OCI-LY1 (cell line): Measurements from ENCODE around the gene TYSND1.

Source experiments
- H2AFZ ChIP-seq: fragments of 200-600 bp; sonication (generic), shearing (Covaris generic); 2 replicates; pipeline ENCODE4 v1.6.0; 2014; ENCODE audit warnings: antibody characterized with exemption, mild to moderate bottlenecking, low read length
- H3F3A ChIP-seq: fragments of 200-600 bp; sonication (generic), shearing (Covaris generic); 2 replicates; pipeline ENCODE4 v1.6.0; 2014; ENCODE audit warnings: mild to moderate bottlenecking, antibody characterized with exemption, low read length, moderate library complexity; ENCODE audit not compliant: insufficient read depth
- H3K27ac ChIP-seq: fragments of 200-600 bp; sonication (generic); 2 replicates; pipeline ENCODE4 v1.5.1; 2014; ENCODE audit warnings: low read length, mixed run types, mild to moderate bottlenecking, low read depth; ENCODE audit not compliant: poor library complexity, severe bottlenecking
- H3K27me3 ChIP-seq: fragments of 200-600 bp; sonication (generic); 2 replicates; pipeline ENCODE4 v1.6.0; 2014; ENCODE audit warnings: antibody characterized with exemption, mild to moderate bottlenecking, low read length, moderate library complexity; ENCODE audit not compliant: insufficient read depth
- H3K36me3 ChIP-seq: fragments of 200-600 bp; sonication (generic); 2 replicates; pipeline ENCODE4 v1.6.1; 2014; ENCODE audit warnings: mild to moderate bottlenecking, antibody characterized with exemption, low read length, moderate library complexity, mixed read lengths; ENCODE audit not compliant: insufficient read depth
- H3K4me1 ChIP-seq: fragments of 200-600 bp; sonication (generic); 2 replicates; pipeline ENCODE4 v1.5.1; 2014; ENCODE audit warnings: mild to moderate bottlenecking, low read length, moderate library complexity; ENCODE audit not compliant: insufficient read depth, severe bottlenecking
- H3K4me2 ChIP-seq: fragments of 200-600 bp; sonication (generic), shearing (Covaris generic); 2 replicates; pipeline ENCODE4 v1.6.1; 2014; ENCODE audit warnings: low read length
- H3K4me3 ChIP-seq: fragments of 200-600 bp; sonication (generic); 2 replicates; pipeline ENCODE4 v1.5.1; 2014; ENCODE audit warnings: low read length, low read depth, mild to moderate bottlenecking, mixed read lengths; ENCODE audit not compliant: poor library complexity, severe bottlenecking
- H3K79me2 ChIP-seq: fragments of 200-600 bp; shearing (Covaris generic); 2 replicates; pipeline ENCODE4 v1.6.1; 2016; ENCODE audit warnings: mixed run types, low read length, mixed read lengths; ENCODE audit not compliant: insufficient read depth
- H3K9ac ChIP-seq: fragments of 200-600 bp; sonication (generic), shearing (Covaris generic); 2 replicates; pipeline ENCODE4 v1.6.1; 2014; ENCODE audit warnings: mild to moderate bottlenecking, low read length, mixed read lengths
- H3K9me2 ChIP-seq: fragments of 200-600 bp; sonication (generic), shearing (Covaris generic); 2 replicates; pipeline ENCODE4 v1.6.1; 2014; ENCODE audit warnings: low read depth, mild to moderate bottlenecking, low read length, mixed read lengths
- H3K9me3 ChIP-seq: fragments of 200-600 bp; shearing (Covaris generic); 2 replicates; pipeline ENCODE4 v1.6.1; 2014; ENCODE audit warnings: low read length, mixed read lengths
- H4K20me1 ChIP-seq: fragments of 200-600 bp; sonication (generic), shearing (Covaris generic); 2 replicates; pipeline ENCODE4 v1.6.0; 2016; ENCODE audit warnings: mild to moderate bottlenecking, low read length; ENCODE audit not compliant: insufficient read depth
- CTCF ChIP-seq: fragments of 200-600 bp; sonication (generic), shearing (Covaris generic); IDR thresholded peaks from 2 replicates; pipeline ENCODE4 v1.5.1; 2017; ENCODE audit warnings: mild to moderate bottlenecking, antibody characterized with exemption, low read length, moderate library complexity, mixed read lengths
- EZH2 ChIP-seq: fragments of 200-600 bp; sonication (generic), shearing (Covaris generic); IDR thresholded peaks from 2 replicates; pipeline ENCODE4 v1.8.0; 2017; ENCODE audit warnings: borderline replicate concordance, mixed run types, mild to moderate bottlenecking, antibody characterized with exemption, low read length, moderate library complexity, mixed read lengths

Gene TYSND1

GRCh38 chr10:70090013-70090412 is 56.5 kb downstream of the TYSND1 start:
- Histone ChIP-seq H3K9me3 (no peaks in the 10 kb centered on the region), H3K9me2 (no peaks in the 10 kb centered on the region), H3K4me1 (no peaks in the 10 kb centered on the region), H3K79me2 (no peaks in the 10 kb centered on the region), H3K4me3 (no peak overlapping the region), H3F3A (no peaks in the 10 kb centered on the region), H3K36me3 (no peaks in the 10 kb centered on the region), H3K27me3 (no peaks in the 10 kb centered on the region; the same call in 1 of the 2 replicates), H2AFZ (no peak overlapping the region), H3K4me2 (no peak overlapping the region), H4K20me1 (no peaks in the 10 kb centered on the region), H3K27ac (no peak overlapping the region), H3K9ac (no peak overlapping the region)
- TF ChIP-seq EZH2, result no peak
- TF ChIP-seq CTCF, result no peak

- H3K4me3 ChIP-seq, result no peak overlapping the region
- H3K4me2 ChIP-seq, result no peak overlapping the region
- H3K27ac ChIP-seq, result no peak overlapping the region
- no peaks in the 10 kb centered on the region for H3K4me1 ChIP-seq
- TF ChIP-seq CTCF (no peak), EZH2 (no peak)
- H3K9ac ChIP-seq, result no peak overlapping the region
- no peaks in the 10 kb centered on the region for H3F3A ChIP-seq
- H4K20me1 ChIP-seq, result no peaks in the 10 kb centered on the region
- H3K9me3 ChIP-seq, result no peaks in the 10 kb centered on the region
- no peaks in the 10 kb centered on the region for H3K9me2 ChIP-seq
- H3K79me2 ChIP-seq, result no peaks in the 10 kb centered on the region
- no peak overlapping the region for H2AFZ ChIP-seq
- no peaks in the 10 kb centered on the region; the same call in 1 of the 2 replicates for H3K27me3 ChIP-seq
- no peaks in the 10 kb centered on the region for H3K36me3 ChIP-seq
These were observed 58.2 kb downstream of the TYSND1 start for GRCh38 chr10:70088308-70088698.
